Heart left ventricle (tissue), 16 donors: ENCODE measurements around the gene RFESD. TPM values are rescaled to one million over a fixed set of nuclear protein-coding genes. Genes with fewer than 3 reads are reported as not detected.

Experiments used
- ATAC-seq, 4 donors: fragments of 200-7000 bp; cut with Tn5 transposase; one replicate each; pipeline ENCODE4 v1.9.1; 2020 to 2022; ENCODE audit warnings: moderate library complexity in 4 of 4, mild to moderate bottlenecking in 3 of 4, moderate number of reproducible peaks in 1 of 4
- DNase-seq, 5 donors: peaks; one replicate each; pipeline ENCODE4 v3.0.0-alpha.2; 2020
- H3K27ac ChIP-seq, 12 donors: fragments of 200-600 bp; sonication (generic) in 4 of 12; one replicate each; pipeline versions ENCODE4 v1.5.0 to v1.8.0; 2016 to 2022; ENCODE audit warnings: mild to moderate bottlenecking in 2 of 12
- H3K27me3 ChIP-seq, 9 donors: fragments of 200-600 bp; sonication (generic) in 2 of 9; one replicate each; pipeline versions ENCODE4 v1.5.1 to v1.8.0; 2016 to 2022; ENCODE audit warnings: mild to moderate bottlenecking in 3 of 9
- H3K36me3 ChIP-seq, 9 donors: fragments of 200-600 bp; sonication (generic) in 2 of 9; one replicate each; pipeline versions ENCODE4 v1.5.0 to v1.8.0; 2018 to 2022; ENCODE audit warnings: mild to moderate bottlenecking in 2 of 9
- H3K4me1 ChIP-seq, 12 donors: fragments of 200-600 bp; sonication (generic) in 4 of 12; one replicate each; pipeline versions ENCODE4 v1.5.0 to v1.8.0; 2016 to 2022; ENCODE audit warnings: mild to moderate bottlenecking in 3 of 12
- H3K4me3 ChIP-seq, 12 donors: fragments of 200-600 bp; sonication (generic) in 4 of 12; one replicate each; pipeline versions ENCODE4 v1.5.0 to v1.8.0; 2017 to 2022; ENCODE audit warnings: mild to moderate bottlenecking in 9 of 12, moderate library complexity in 4 of 12
- H3K9me3 ChIP-seq, 12 donors: fragments of 200-600 bp; sonication (generic) in 4 of 12; one replicate each; pipeline versions ENCODE4 v1.5.0 to v1.8.0; 2016 to 2022; ENCODE audit warnings: mild to moderate bottlenecking in 1 of 12
- POLR2A ChIP-seq, 2 donors: fragments of 450-650 bp; IDR thresholded peaks; one replicate each; pipeline ENCODE4 v1.6.1; 2017; ENCODE audit warnings: antibody characterized with exemption in 2 of 2, mild to moderate bottlenecking in 2 of 2, moderate library complexity in 2 of 2
- WGBS, 4 donors: extraction: QIAGEN DNeasy Blood & Tissue Kit in 2 of 4; methylation state at CpG; one replicate each; pipeline versions ENCODE4 v1.1.5 to v1.1.7; 2013 to 2018; 5-methylcytosine and 5-hydroxymethylcytosine counted together
- intact Hi-C, 10 donors: fragments of 100-400 bp; cut with DNase I; formaldehyde crosslinking; loops; one replicate each; pipeline versions ENCODE4 v1.11.1 to v1.14.2; 2022
- polyA plus RNA-seq, 2 donors: library from polyadenylated mRNA; stranded (reverse); fragments of 200-250 nt; gene quantifications; one replicate each; pipeline ENCODE4 v1.2.3, GENCODE V29; 2013
- total RNA-seq, 9 donors: library from RNA; depleted of rRNA in 2 of 9; stranded (reverse); fragments of >200 nt in 2 of 9; fragmentation: NEBNext Ultra II Directional in 3 of 9; extraction: Animal tissue kit (Norgen Biotek cat#: 25700) in 3 of 9; gene quantifications; one replicate each; pipeline versions ENCODE4 v1.1.0 to v1.2.4, GENCODE V29; 2016 to 2023
- TF ChIP-seq, protein P1 (sequence below), 12 donors: fragments of 200-600 bp; sonication (generic) in 4 of 12; IDR thresholded peaks; one replicate each; pipeline versions ENCODE4 v1.5.0 to v1.8.0; 2018 to 2022; ENCODE audit warnings: antibody characterized with exemption in 12 of 12, mild to moderate bottlenecking in 5 of 12
- donor health status: ischemic (EF 13 %, LVEDD 7.1; RV severe dilation, severe dysfunction).
- donor health status: healthy with polysubstance abuse.
- donor health status: DM: no; HTN: yes; CAD: no.
- donor health status: DM: no; HTN: no; CAD: no.
- donor health status: ischemic (EF 25% LVEDD 6.9; RV normal size, moderate dysfunction).
- donor health status: ischemic (EF 25% LVEDD 5.7; RV mildly dilated, moderate dysfunction).
- donor health status: healthy.
- donor health status: DM: yes; HTN: yes; CAD: no.
- donor health status: ischemic (EF 35%, LVEDD 5.7; RV mildly dilated, moderate dysfunction).
- donor health status: nonischemic (EF 11% LVEDD 7.7; RV severe dilation, severe dysfunction).
- donor health status: DM: yes; HTN: yes; CAD: no.
- donor health status: PGD.
- donor health status: ischemic (EF 29% LVEDD 5.4; RV normal size, mild dysfunction).
- donor health status: nonischemic (EF 23%, LVEDD 6.1; RV moderate dilation, normal function).

RFESD gene
- total and polyA plus RNA-seq, 11 donors = 1.3 to 5.0 (median 3.5) TPM

DNA sequence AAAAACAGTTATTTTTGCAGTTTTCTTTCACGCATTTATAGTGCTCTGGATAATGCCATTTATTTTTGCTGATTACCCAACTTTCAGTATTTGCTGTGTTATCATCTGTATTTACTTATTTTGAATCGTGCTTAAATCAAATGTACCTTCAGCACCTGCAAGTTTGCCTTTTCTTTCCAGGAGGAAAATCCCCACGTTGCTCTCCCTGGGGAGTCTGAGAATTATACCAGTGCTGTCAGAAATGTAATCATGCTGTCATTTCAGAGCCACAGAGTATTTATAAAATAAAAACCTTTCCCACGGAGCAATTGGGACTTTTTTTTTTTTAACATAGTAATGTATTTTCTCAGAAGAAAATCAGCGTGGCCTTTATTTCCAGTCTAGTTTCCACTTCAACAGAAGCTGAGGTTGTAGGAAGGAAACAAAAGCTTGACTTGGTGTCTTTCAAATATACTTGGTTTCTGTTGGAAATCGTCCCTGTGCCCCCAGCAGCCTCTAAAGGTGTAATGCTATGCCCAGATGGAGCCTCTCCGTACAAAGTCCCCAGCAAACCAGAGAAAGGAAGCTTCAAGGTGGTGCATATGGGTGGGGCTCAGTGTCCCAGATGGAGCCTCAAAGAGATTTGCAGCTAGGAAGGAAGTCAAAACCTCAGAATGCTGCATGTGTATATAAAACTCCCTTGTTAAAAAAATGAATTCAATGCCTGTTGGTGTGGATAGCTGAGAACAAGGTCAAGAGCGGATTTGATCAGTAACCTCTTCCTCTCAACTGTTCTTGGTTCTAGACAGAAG, 24.5 kb upstream of the RFESD start:
- Histone ChIP-seq H3K36me3 (no peaks in the 10 kb centered on the region), H3K4me1 (peaks cover 0 to 36% (median 17%) of the 10 kb centered on the region in 12 donors), H3K4me3 (peak overlapping the region in 3 of 12 donors; percentile 57 to 67 (median 64)), H3K27ac (peak overlapping the region in 1 of 12 donors; percentile 53), H3K9me3 (no peaks in the 10 kb centered on the region), H3K27me3 (no peaks in the 10 kb centered on the region)
- intact Hi-C loops = loop anchor here in 1 of 10 donors (2.0 kb wide), 1 partner anchor 67 kb away; the partner anchor contains the start of genes ARSK and SKIC3
- DNase-seq (no peak), ATAC-seq (no peak)
- TF ChIP-seq, protein P1, sequence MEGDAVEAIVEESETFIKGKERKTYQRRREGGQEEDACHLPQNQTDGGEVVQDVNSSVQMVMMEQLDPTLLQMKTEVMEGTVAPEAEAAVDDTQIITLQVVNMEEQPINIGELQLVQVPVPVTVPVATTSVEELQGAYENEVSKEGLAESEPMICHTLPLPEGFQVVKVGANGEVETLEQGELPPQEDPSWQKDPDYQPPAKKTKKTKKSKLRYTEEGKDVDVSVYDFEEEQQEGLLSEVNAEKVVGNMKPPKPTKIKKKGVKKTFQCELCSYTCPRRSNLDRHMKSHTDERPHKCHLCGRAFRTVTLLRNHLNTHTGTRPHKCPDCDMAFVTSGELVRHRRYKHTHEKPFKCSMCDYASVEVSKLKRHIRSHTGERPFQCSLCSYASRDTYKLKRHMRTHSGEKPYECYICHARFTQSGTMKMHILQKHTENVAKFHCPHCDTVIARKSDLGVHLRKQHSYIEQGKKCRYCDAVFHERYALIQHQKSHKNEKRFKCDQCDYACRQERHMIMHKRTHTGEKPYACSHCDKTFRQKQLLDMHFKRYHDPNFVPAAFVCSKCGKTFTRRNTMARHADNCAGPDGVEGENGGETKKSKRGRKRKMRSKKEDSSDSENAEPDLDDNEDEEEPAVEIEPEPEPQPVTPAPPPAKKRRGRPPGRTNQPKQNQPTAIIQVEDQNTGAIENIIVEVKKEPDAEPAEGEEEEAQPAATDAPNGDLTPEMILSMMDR (IDR thresholded peaks at IDR 0.05) = no peak
- TF ChIP-seq POLR2A (IDR thresholded peaks at IDR 0.05) = no peak
- 61 to 67% (median 64%) methylated on average over 8 of the region's 8 CpGs for WGBS, 4 donors

DNA sequence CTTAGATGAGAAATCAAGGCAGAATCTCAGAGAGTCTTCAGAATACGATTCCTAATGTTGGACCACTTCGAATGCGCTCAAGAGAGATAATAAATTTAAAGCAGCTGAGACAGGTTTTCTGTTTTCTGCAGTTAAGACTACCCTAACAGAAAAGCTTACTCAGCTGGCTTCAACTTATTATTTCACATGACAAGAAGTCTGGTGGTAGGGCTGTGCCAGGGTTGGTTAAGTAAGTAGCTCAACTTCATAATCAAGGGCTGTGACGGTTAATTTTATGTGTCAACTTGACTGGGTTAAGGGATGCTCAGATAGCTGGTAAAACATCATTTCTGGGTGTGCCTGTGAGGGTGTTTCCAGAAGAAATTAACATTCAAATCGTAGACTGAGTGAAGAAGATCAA, 22.9 kb upstream of the RFESD start:
- Histone ChIP-seq H3K4me1 (peaks cover 0 to 41% (median 17%) of the 10 kb centered on the region in 12 donors), H3K27me3 (no peaks in the 10 kb centered on the region), H3K27ac (no peak overlapping the region), H3K36me3 (no peaks in the 10 kb centered on the region), H3K4me3 (no peak overlapping the region), H3K9me3 (no peaks in the 10 kb centered on the region)
- DNase-seq (no peak), ATAC-seq (no peak)
- TF ChIP-seq, protein P1 (IDR thresholded peaks at IDR 0.05) = no peak
- no peak for TF ChIP-seq POLR2A (IDR thresholded peaks at IDR 0.05)
- intact Hi-C loops = no loop called here
- WGBS, 4 donors = 94 to 97% (median 97%) methylated on average over 5 of the region's 5 CpGs

DNA sequence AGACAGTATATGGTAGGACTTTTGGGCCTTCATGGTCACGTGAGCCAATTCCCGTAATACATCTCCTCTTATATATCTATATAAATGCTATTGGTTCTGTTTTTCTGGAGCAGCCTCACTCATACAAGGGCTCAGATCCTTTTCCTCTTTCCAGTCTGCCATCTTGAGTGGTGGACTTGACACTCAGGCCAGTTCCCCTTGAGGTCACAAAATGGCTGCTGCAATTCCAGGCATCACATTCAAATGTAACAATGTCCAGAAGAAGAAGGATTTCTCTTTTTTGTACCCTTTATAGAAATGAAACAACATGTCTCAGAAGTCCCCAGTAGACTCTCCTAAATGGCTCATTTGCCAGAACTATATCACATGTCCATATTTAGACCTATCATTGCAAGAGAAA, 22.2 kb upstream of the RFESD start:
- 96 to 100% (median 98%) methylated on average over 2 of the region's 2 CpGs for WGBS, 4 donors
- Histone ChIP-seq H3K36me3 (no peaks in the 10 kb centered on the region), H3K27ac (no peak overlapping the region), H3K4me1 (peaks cover 0 to 44% (median 16%) of the 10 kb centered on the region in 12 donors), H3K4me3 (no peak overlapping the region), H3K9me3 (no peaks in the 10 kb centered on the region), H3K27me3 (no peaks in the 10 kb centered on the region)
- TF ChIP-seq, protein P1 (IDR thresholded peaks at IDR 0.05) = no peak
- no peak for TF ChIP-seq POLR2A (IDR thresholded peaks at IDR 0.05)
- intact Hi-C loops = no loop called here
- DNase-seq = no peak
- no peak for ATAC-seq

DNA sequence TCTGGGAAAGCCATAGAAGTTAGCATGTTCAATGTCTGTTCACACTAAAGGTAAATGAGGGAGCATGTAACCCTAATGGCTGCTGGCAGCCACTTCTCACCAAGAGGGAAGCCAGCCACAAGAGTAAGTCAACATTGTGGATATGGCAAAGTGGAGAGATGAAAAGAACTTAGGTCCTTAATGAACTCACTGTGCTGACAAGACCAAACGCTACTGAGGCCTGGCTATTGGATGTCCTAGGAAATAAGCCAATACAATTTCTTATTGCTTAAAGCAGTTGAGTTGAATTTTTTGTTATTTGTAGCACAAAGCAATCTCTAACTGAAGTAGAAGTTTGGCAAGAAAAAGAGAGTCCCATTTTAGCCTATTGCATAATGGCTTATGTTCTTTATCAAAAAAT, 19.9 kb upstream of the RFESD start:
- DNase-seq (no peak), ATAC-seq (no peak)
- TF ChIP-seq, protein P1 (IDR thresholded peaks at IDR 0.05) = no peak
- no peak for TF ChIP-seq POLR2A (IDR thresholded peaks at IDR 0.05)
- Histone ChIP-seq H3K4me3 (no peak overlapping the region), H3K4me1 (peaks cover 0 to 40% (median 0%) of the 10 kb centered on the region in 12 donors), H3K27ac (no peak overlapping the region), H3K27me3 (no peaks in the 10 kb centered on the region), H3K36me3 (no peaks in the 10 kb centered on the region), H3K9me3 (no peaks in the 10 kb centered on the region)
- WGBS, 4 donors = 79 to 89% (median 80%) methylated on average over 1 of the region's 1 CpG
- intact Hi-C loops = no loop called here
